Skin epidermis (tissue), 12 donors: Measurements from ENCODE around the gene SHROOM3.

Experiments
- H3K27ac ChIP-seq, 21 experiments: fragments of 200-600 bp; sonication (generic) in 11 of 21; one replicate each; pipeline ENCODE4 v1.5.0; 2020; ENCODE audit warnings: mild to moderate bottlenecking in 3 of 21, inconsistent platforms in 2 of 21, moderate library complexity in 2 of 21
- H3K4me3 ChIP-seq, 7 experiments: fragments of 200-600 bp; sonication (generic) in 2 of 7; one replicate each; pipeline ENCODE4 v1.5.0; 2020; ENCODE audit warnings: inconsistent platforms in 2 of 7, mild to moderate bottlenecking in 2 of 7, moderate library complexity in 1 of 7

SHROOM3 gene

DNA sequence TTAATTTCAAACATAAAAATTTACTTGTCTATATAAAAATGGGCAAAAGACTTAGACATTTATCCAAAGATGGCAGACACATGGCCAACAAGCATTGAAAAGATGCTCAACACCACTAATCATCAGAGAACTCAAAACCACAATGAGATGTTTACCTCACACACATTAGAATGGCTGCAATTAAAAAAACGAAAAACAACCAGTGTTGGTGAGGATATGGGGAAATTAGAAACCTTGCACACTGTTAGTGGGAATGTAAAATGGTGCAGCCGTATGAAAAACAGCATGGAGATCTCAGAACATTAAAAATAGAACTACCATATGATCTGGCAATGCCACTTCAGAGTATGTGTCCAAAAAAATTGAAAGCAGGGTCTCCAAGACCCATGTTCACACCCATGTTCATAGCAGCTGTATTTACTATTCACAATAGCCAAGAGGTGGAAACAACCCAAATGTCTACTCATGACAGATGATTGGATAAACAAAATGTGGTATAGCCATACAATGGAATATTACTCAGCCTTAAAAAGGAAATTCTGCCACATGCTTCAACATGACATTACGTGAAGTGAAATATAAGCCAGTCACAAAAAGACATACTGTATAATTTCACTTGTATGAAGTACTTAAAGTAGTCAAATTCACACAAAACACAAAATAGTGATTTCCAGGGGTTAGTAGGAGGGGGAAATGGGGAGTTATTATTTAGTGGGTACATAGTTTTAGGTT lies 316.7 kb downstream of the SHROOM3 start:
- Histone ChIP-seq H3K27ac (peak overlapping the region in 2 of 21 experiments; percentile 13 to 69), H3K4me3 (no peak overlapping the region)

DNA sequence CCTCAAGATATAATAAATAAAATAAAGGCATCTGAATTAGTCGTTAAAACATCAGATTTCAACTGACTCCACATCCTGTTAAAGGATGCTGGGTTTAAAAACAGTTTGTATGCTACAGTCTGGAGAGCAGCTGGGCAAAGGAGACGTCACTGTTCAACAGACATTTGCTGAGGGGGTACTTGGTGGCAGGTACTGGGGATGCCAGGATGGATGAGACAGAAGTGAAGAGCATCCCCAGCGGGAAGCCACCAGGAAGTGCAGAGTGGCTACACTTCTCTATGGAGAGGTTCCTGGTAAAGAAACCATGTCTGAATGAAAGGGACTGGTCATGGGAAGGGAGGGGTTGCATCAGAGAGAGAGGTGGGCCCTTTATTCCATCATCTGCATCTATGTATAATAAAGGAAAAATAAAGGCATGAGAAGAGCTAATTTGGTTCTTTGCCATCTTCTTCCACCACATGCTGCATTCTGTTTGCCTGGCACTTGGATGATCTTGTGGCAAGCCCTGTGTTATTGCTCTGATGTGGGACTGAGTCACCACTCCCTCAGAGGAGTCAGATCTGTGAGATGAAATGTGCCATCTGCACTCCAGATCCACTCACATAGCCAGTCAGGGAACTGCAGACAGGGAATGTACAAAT lies 318.0 kb downstream of the SHROOM3 start:
- H3K4me3 ChIP-seq = no peak overlapping the region
- peak overlapping the region in 6 of 21 experiments; percentile 2 to 85 (median 64) for H3K27ac ChIP-seq

DNA sequence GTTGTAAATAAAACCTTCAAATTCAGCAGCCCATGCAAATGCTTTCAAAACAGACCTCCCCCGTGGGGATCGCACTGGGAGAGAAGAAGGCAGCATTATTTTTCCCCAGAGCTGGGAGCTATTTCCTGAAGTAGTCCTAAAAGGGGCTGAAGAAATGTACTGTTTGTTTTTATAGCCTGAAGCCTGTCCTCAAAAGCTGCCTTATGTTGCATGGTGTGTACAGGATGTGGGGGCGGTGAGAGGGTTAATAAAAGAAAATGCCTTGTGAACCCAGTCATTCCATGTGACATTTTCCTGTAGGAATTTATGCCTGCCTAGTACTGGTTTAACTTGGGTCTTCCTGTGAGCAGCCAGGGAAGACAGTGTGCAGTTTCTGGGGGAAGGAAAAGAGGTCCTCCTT lies 318.8 kb downstream of the SHROOM3 start:
- Histone ChIP-seq H3K27ac (peak overlapping the region in 10 of 21 experiments; percentile 12 to 85 (median 58)), H3K4me3 (no peak overlapping the region)

DNA sequence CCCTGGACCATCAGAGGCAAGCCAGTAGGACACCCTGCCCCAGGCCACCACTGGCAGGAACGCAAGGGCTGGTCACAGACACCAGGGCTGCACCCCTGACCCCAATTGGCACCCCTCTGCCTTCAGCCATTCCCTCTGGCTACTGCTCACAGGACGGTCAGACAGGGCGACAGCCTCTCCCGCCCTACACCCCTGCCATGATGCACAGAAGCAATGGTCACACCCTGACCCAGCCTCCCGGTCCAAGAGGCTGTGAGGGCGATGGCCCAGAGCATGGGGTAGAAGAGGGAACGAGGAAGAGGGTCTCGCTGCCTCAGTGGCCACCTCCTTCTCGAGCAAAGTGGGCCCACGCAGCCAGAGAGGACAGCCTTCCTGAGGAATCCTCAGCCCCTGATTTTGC lies 319.4 kb downstream of the SHROOM3 start:
- no peak overlapping the region for H3K4me3 ChIP-seq
- peak overlapping the region in 11 of 21 experiments; percentile 3 to 85 (median 57) for H3K27ac ChIP-seq

DNA sequence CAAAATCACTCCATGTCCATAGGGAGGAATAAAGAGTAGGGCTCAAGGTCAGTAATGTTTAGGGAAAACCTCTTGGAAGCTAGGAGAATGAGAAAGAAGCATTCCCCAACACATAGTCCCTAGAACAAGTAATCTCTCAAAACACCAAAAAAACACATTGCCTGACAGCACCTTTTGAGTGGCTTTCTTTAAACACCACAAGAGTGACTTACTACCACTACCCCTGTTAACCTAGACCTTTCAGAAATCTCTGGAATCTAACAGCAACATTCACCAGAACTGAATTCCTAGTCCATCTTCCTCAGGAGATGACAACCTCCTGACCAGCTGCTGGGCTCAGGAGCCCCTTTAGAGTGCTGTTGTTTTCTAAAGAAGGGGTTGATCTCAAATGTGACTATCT lies 320.7 kb downstream of the SHROOM3 start:
- Histone ChIP-seq H3K4me3 (no peak overlapping the region), H3K27ac (peak overlapping the region in 2 of 21 experiments; percentile 6 to 71)

DNA sequence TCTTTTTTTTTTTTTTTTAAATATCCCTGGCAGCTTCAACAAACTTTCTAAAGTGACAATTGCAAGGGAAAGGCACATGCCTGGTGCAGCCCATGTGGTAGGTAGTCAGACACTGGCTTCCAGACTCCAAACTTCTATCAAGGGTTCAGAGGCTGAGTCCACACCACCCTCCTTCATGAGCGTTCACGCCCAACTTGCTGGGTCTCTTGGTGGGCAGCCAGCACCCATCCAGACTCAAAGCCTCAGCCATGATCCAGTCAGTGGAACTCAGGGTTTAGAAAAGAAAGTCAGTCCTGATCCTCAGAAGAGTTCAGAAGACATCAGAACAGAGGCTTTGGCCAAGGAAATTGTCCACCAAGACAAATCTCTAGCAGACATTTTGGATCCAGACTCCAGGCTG lies 321.4 kb downstream of the SHROOM3 start:
- peak overlapping the region in 2 of 21 experiments; percentile 59 to 84 for H3K27ac ChIP-seq
- H3K4me3 ChIP-seq = no peak overlapping the region

DNA sequence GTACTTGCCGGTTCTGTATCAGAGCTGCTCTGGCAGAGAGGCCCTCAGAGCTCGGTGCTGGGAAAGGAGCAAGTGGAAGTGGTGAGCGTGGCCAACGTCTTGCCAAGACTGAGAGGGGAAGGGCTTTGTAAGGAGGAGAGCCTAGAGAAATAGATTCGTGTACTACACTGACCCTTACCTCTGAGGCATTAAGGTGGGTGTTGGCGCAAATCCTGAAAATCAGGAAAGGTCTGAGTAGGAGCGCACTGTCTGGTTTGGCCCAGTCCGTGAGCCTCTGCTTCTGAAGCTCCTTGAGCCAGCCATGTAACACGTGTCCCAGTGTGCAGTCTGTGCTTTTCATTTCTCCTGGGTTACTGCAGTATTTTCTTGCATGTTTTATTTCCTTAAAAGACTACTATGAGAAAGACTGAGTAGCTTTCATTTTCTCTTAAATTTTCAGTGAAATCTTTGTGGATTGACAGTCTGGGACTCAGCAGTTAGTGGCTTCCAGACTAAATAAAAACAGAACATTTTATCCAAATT lies 322.4 kb downstream of the SHROOM3 start:
- Histone ChIP-seq H3K4me3 (no peak overlapping the region), H3K27ac (peak overlapping the region in 7 of 21 experiments; percentile 18 to 84 (median 59))

DNA sequence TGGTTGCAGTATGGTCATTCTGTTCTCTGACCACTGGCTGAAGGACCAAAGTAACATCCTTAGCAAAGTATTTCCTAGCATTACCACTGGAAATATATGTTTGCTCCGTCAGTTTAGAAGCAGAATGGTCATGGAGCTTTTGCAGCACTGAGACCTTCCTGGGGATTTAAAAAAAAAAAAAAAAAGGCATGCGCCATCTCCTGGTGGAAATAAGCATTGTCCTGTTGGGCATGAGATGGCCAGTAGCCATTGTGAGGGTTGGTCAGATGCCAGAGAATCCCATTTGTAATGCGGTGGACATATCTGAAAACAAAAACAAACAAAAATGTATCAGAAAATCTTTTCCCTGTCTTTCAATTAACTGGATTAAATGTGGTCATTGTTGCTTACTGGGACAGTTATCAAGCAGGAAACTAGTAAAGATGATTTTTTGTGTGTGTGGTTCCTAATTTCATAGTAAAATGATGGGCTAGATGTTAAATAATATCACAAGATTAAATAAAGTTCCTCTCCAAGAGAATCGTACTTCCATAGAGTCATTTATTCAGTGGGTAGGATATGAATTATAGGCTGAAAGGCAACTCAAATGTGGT lies 323.4 kb downstream of the SHROOM3 start:
- H3K27ac ChIP-seq = peak overlapping the region in 2 of 21 experiments; percentile 55 to 68
- no peak overlapping the region for H3K4me3 ChIP-seq

DNA sequence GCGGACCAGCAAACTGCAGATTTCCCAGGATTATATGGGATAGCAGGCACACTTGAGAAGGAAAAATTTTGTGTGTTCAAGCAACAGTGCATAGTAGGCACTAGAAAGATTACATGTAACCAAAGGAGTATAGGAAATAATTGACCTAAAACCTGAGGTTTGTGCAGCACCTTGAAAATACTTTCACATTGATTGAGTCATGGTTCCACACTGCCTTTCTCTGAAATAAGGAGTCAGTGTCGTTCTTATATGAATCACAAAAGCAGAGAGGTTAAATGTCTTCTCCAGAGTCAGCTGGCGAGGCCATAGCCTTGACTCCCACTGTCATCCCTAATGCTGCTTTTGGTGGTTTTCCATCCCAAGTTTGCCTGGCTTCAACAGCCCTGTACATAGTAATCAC lies 324.0 kb downstream of the SHROOM3 start:
- H3K4me3 ChIP-seq = no peak overlapping the region

DNA sequence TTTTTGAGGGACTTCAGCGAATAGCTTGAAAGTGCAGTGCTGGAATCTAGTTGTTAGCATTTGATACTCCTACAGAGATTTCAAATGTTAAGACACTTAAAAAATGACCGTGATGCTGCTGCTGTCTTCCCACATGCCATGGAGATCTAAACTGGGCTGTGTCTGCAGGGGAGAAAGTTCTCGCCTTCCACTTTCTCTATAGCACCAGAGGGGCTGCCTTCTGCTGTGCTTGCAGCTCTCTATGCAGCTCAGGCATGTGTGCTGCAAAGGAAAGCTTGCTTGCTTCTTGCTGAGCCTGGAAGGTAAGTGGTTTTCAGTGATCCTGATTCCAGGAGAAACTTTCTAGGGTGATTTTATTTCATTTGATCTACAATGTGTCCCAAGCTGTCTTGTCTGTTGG lies 325.2 kb downstream of the SHROOM3 start:
- Histone ChIP-seq H3K4me3 (no peak overlapping the region), H3K27ac (no peak overlapping the region)

More for the DNA sequence above, 324.0 kb downstream of the SHROOM3 start:
- no peak overlapping the region for H3K27ac ChIP-seq

DNA sequence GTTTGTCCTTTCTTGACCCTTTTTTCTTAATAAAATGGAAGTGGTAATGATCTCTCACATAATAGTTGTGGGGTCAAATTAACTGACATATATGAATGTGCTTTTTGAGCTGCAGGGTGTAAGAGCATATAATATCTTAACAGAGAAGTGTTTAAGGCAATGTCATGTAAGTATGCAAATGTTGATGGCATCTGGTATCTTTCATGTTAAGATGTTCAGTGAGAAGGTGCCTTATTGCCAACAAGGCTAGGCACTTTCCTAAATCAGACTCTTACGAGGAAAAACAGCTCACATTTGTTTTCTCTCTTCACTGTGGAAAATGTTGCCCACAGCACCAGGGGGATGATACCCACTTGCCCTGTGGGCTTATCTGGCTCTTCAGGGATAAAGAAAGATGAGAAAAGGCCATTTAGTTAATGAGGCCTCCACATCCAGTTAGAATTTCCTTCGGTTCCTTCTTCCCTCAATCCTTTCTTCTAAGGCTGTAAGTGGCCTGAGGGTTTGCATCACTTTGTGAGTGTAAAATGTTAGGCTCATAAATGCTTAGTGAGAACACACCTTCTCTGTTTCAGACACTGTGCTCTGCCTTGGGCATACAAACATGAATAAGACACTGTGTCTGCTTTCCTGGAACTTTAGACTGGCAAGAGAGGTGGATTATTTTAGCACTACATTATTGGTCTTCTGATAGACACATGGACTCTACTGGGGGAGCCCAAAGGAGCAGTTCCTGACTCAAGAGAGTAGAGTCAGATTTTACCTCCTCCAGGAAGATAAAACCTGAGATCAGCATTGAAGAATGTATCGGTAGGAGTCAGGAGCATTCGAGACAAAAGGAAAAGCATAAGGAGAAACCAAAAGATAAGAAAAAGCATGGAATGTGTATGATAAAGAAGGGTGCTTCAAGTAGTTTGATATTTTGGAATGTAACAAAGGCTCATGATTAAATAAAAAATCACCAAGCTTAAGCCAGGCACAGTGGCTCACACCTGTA lies 327.4 kb downstream of the SHROOM3 start:
- no peak overlapping the region for H3K27ac ChIP-seq
- H3K4me3 ChIP-seq = no peak overlapping the region

DNA sequence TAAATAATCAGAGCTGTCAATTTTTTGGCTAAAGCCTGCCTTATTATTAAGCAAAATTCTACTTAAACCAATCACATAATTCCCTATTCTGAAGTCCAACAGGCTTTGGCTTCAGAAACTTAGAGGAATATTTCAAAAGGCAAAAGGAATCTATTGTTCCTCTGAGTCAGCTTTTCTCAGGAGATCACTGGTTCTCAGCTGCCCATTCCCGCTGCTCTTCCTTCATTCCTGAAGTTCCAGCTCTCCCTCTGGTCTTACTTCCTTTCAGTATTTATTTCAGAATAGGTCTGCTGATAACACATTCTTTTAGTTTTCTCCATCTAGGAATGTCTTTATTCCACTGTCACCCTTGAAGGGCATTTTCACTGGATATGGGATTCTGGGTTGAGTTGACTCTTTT lies 329.2 kb downstream of the SHROOM3 start:
- Histone ChIP-seq H3K27ac (peak overlapping the region in 1 of 21 experiments; percentile 54), H3K4me3 (no peak overlapping the region)

DNA sequence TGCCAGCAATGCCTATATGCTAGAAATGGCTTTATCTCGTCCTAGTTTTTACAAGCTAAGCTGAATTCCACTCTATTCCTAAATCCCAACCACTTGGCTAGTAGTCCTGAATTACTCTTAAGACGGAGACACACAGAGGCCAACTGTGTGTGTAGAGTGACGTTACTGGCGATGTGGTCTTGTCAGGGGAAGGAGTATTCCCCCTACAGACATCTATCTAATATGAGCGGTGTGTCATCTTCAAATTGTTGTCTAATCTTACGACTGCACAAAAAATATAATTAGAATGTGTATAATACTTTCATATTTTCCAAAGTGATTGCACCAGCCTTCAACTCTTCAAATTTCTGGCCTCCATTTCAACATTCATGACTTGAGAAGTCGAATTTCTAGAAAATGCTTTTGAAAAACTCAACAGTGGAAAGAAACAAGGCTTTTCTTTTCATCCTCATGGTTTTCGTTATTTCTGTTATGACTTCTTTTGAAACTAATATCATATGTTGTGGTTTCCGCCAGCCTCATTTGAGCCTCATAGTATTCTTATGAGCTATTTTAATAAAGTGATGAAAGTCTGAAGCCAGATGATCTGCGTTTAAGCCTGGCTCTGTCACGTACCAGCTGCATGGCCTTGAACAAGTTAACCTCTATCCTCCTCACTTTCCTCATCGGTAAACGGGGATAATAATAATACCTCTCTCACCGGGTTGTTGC lies 330.6 kb downstream of the SHROOM3 start:
- H3K27ac ChIP-seq = peak overlapping the region in 3 of 21 experiments; percentile 54 to 67 (median 66)
- no peak overlapping the region for H3K4me3 ChIP-seq

DNA sequence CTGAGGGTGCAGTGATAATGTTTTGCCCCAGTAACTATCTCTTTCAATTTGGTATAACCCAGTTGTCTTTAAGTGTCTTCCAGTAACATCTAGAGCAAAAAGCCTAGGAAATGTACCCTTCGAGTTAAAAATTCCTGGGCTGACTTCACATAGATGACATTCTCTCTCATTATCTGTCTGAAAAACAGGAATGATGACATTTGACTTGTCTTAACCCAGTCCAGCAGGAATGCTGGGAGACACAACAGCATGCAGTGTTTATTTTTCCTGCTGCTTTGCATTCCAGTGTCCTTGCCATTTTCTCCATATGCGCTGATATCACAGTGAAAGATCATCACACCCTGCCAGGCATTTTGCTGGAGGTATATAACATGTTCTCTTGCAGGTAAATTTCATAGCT lies 333.0 kb downstream of the SHROOM3 start:
- no peak overlapping the region for H3K4me3 ChIP-seq
- no peak overlapping the region for H3K27ac ChIP-seq

DNA sequence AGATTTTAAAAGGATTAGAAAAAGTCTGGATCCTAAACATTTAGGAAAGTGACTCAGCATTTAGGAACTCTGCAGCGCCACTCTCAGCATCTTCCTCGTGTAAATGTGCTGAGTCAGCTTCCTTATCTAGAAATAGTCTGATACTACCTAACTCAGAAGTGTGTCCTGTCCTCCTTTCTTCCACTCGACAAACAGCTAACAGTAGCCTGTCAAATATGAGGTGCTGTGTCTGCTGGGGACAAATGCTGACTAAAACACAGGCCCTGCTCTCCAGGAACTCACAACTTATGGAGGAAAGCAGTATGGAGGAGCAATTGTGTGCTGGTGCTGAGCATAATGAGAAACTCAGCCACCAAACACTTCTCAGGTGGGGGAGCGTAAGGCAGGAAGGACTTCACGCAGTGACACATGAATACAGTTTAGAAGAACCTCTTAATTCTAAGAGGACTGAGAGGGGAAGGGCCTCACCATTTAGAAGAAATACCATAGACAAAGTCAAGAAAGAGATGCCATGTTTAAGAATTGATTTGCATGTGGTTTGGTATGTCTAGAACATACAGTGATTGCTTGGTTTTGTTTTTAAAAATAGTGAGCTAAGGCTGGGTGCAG lies 337.6 kb downstream of the SHROOM3 start:
- no peak overlapping the region for H3K27ac ChIP-seq
- no peak overlapping the region for H3K4me3 ChIP-seq

DNA sequence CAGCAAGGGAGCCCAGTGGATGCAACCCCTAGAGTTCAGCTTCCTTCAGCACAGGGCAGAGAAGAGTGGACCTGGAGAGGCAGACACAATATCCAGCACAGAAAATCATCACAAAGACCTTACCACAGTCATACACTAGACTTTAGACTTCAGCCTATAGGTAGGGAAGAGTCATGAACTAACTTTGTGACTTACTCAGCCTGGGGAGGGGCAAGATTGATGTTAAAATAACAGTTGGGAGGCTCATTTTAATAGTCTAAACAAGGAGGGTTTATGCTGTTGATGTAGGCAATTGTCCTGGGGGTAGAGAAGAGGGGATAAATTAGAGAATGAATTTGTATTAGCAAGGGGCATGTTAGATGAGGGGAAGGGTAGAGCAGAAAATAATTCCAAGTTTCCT lies 338.7 kb downstream of the SHROOM3 start:
- H3K4me3 ChIP-seq = no peak overlapping the region

DNA sequence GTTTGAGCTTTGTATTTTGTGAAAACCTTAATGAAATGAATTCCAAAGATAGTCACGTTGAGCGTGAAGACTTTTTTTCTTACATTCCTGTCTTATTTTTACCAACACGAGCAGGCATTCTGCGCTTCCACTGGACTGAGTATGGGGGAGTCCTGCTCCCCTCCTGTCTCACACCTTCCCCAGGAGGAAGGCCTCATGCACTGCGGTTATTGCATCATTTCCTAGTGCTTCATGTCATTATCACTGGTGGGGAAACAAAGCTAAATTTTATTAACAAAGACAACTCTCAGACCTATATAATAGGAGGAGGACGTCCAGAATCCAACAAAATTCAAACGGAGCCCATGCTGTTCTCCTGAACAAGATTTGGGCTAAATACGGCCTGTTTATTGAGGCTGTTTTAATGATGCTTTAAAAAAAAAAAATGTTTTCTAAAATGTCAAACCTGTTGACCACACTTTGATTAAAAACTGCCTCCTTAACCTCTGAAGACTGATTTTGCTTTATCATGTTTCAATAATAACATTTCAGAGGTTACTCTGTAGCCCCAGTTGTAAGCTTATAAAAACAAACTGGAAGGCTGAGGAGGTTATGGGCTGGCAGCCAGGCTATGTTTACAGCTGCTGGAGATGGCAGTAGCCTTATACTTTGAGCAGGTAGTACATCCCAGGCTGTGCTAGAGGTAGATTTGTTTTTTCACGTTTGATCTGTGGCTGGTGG lies 344.9 kb downstream of the SHROOM3 start:
- H3K27ac ChIP-seq = no peak overlapping the region

More for the DNA sequence above, 338.7 kb downstream of the SHROOM3 start:
- H3K27ac ChIP-seq = no peak overlapping the region

More for the DNA sequence above, 344.9 kb downstream of the SHROOM3 start:
- no peak overlapping the region for H3K4me3 ChIP-seq
